Hepatocyte (in vitro differentiated cells): Measurements from ENCODE around the gene TMCC1. TPM values are rescaled to one million over a fixed set of nuclear protein-coding genes. Genes with fewer than 3 reads are reported as not detected.

Experiments
- DNase-seq: peaks from one replicate; pipeline ENCODE4 v3.0.0-alpha.2; 2016; ENCODE audit warnings: low spot score
- H2AFZ ChIP-seq: fragments of 200-600 bp; sonication (generic); 2 replicates; pipeline ENCODE4 v1.6.0; 2016; ENCODE audit warnings: antibody characterized with exemption, mild to moderate bottlenecking
- H3K27ac ChIP-seq: fragments of 200-600 bp; sonication (generic); 2 replicates; pipeline ENCODE4 v1.5.1; 2016; ENCODE audit warnings: mild to moderate bottlenecking
- H3K27me3 ChIP-seq: fragments of 200-600 bp; sonication (generic); 2 replicates; pipeline ENCODE4 v1.6.1; 2016
- H3K36me3 ChIP-seq: fragments of 200-600 bp; sonication (generic); replicated peaks from 2 replicates; pipeline ENCODE4 v1.5.1; 2016; ENCODE audit warnings: low read depth; ENCODE audit not compliant: insufficient read depth
- H3K4me1 ChIP-seq: fragments of 200-600 bp; sonication (generic); 2 replicates; pipeline ENCODE4 v1.5.1; 2016; ENCODE audit warnings: mild to moderate bottlenecking, moderate library complexity; ENCODE audit not compliant: insufficient read depth
- H3K4me2 ChIP-seq: fragments of 200-600 bp; sonication (generic); 2 replicates; pipeline ENCODE4 v1.6.0; 2016
- H3K4me3 ChIP-seq: fragments of 200-600 bp; sonication (generic); 2 replicates; pipeline ENCODE4 v1.5.1; 2016; ENCODE audit warnings: mild to moderate bottlenecking
- H3K79me2 ChIP-seq: fragments of 200-600 bp; sonication (generic); 2 replicates; pipeline ENCODE4 v1.6.0; 2017; ENCODE audit warnings: mild to moderate bottlenecking
- H3K9me2 ChIP-seq: fragments of 200-600 bp; sonication (generic); replicated peaks from 2 replicates; pipeline ENCODE4 v1.6.0; 2017; ENCODE audit warnings: mild to moderate bottlenecking; ENCODE audit not compliant: insufficient read depth
- H3K9me3 ChIP-seq: fragments of 200-600 bp; sonication (generic); 2 replicates; pipeline ENCODE4 v1.5.1; 2016; ENCODE audit warnings: low read depth, mild to moderate bottlenecking
- H4K20me1 ChIP-seq: fragments of 200-600 bp; sonication (generic); 2 replicates; pipeline ENCODE4 v1.6.0; 2016; ENCODE audit warnings: mild to moderate bottlenecking; ENCODE audit not compliant: insufficient read depth, poor library complexity, severe bottlenecking
- CTCF ChIP-seq: fragments of 200-600 bp; sonication (generic); IDR thresholded peaks from 2 replicates; pipeline ENCODE4 v1.5.1; 2016; ENCODE audit warnings: antibody characterized with exemption, mild to moderate bottlenecking; ENCODE audit not compliant: poor library complexity
- EZH2 ChIP-seq: fragments of 200-600 bp; sonication (generic); IDR thresholded peaks from 2 replicates; pipeline ENCODE4 v1.6.1; 2016; ENCODE audit warnings: antibody characterized with exemption, mild to moderate bottlenecking, borderline replicate concordance
- EZH2phosphoT487 ChIP-seq: fragments of 200-600 bp; sonication (generic); IDR thresholded peaks from one replicate; pipeline ENCODE4 v1.6.1; 2018; ENCODE audit warnings: antibody characterized with exemption, mild to moderate bottlenecking, low read depth, moderate library complexity; ENCODE audit not compliant: unreplicated experiment, severe bottlenecking
- WGBS: methylation state at CpG from one replicate; pipeline ENCODE4 v1.1.6; 2016; ENCODE audit warnings: low lambda C conversion rate; ENCODE audit errors: missing lambda C conversion rate; 5-methylcytosine and 5-hydroxymethylcytosine counted together
- polyA plus RNA-seq: library from polyadenylated mRNA; unstranded; fragments of >200 nt; fragmentation: Nextera tagmentation; extraction: Ambion mirVana; gene quantifications from 2 replicates; pipeline ENCODE4 v1.2.1, GENCODE V29; 2016
- total RNA-seq: library from RNA; depleted of rRNA; stranded (reverse); fragments of >200 nt; gene quantifications from 2 replicates; pipeline ENCODE4 v1.2.3, GENCODE V29; 2014

The TMCC1 gene
- total and polyA plus RNA-seq, 2 experiments from 2014 or later, result 7.0 to 17.3 TPM

- no peak overlapping the region for H3K27ac ChIP-seq
- H3K4me2 ChIP-seq, result no peak overlapping the region
- no peak overlapping the region for H2AFZ ChIP-seq
- DNase-seq, result peak; percentile 51
- H3K27me3 ChIP-seq, result no peaks in the 10 kb centered on the region
- no peaks in the 10 kb centered on the region for H4K20me1 ChIP-seq
- no peaks in the 10 kb centered on the region for H3K9me2 ChIP-seq
- H3K36me3 ChIP-seq, result no peaks in the 10 kb centered on the region
- no peak for TF ChIP-seq EZH2
- TF ChIP-seq CTCF, result no peak
- TF ChIP-seq EZH2phosphoT487, result no peak
- no peak overlapping the region for H3K4me3 ChIP-seq
- no peaks in the 10 kb centered on the region for H3K79me2 ChIP-seq
- WGBS, result 59% methylated on average over 16 of the region's 17 CpGs
- peaks cover 23% of the 10 kb centered on the region for H3K4me1 ChIP-seq
- no peaks in the 10 kb centered on the region for H3K9me3 ChIP-seq
Measured at GRCh38 chr3:129623447-129624118, 269.9 kb downstream of the TMCC1 start.

- no peak overlapping the region for H3K27ac ChIP-seq
- WGBS, result 99% methylated on average over 10 of the region's 10 CpGs
- peaks cover 23% of the 10 kb centered on the region for H3K4me1 ChIP-seq
- H3K79me2 ChIP-seq, result no peaks in the 10 kb centered on the region
- H4K20me1 ChIP-seq, result no peaks in the 10 kb centered on the region
- H3K4me2 ChIP-seq, result no peak overlapping the region
- no peaks in the 10 kb centered on the region for H3K27me3 ChIP-seq
- H3K9me3 ChIP-seq, result no peaks in the 10 kb centered on the region
- H3K9me2 ChIP-seq, result no peaks in the 10 kb centered on the region
- H2AFZ ChIP-seq, result no peak overlapping the region
- DNase-seq, result no peak
- H3K4me3 ChIP-seq, result no peak overlapping the region
- TF ChIP-seq EZH2phosphoT487, result no peak
- TF ChIP-seq CTCF, result no peak
- no peak for TF ChIP-seq EZH2
- no peaks in the 10 kb centered on the region for H3K36me3 ChIP-seq
Measured at GRCh38 chr3:129622933-129623332, 270.6 kb downstream of the TMCC1 start.

GRCh38 chr3:129622226-129622874, 271.2 kb downstream of the TMCC1 start:
- Histone ChIP-seq H3K4me3 (no peak overlapping the region), H3K4me2 (no peak overlapping the region), H2AFZ (no peak overlapping the region), H3K27ac (no peak overlapping the region), H3K36me3 (no peaks in the 10 kb centered on the region), H3K9me2 (no peaks in the 10 kb centered on the region), H3K79me2 (no peaks in the 10 kb centered on the region), H3K9me3 (no peaks in the 10 kb centered on the region), H3K4me1 (peaks cover 18% of the 10 kb centered on the region), H3K27me3 (no peaks in the 10 kb centered on the region), H4K20me1 (no peaks in the 10 kb centered on the region)
- no peak for DNase-seq
- 76% methylated on average over 12 of the region's 12 CpGs for WGBS
- no peak for TF ChIP-seq EZH2

DNA sequence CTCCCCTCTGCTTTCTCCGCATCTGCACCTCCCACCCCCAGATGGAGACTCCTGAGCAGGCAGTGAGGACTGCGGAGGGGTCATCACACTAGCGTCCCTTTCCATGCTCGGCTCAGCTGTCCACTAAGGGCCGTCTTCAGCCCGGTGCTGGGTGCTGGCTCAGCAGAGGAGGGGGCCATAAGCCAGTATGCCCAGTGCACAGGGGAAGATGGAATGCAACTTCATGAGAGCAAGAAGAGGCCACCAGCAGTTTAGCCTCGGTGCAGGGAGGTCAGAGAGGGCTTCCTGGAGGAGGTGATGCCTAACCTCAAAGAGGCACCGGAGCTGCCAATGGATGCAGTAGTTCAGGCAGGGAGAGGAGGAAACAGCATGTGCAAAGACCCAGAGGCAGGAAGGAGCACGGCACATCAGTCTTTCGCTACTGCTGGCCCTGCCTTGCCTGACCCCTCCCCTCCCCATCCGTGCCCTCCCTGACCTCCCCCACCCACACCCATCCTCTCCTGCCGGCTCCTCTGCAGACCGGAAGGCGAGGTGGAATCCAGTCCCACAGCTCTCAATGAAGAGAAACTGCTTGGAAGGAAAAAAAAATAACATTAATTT, 271.8 kb downstream of the TMCC1 start:
- WGBS, result 80% methylated on average over 13 of the region's 14 CpGs
- no peaks in the 10 kb centered on the region for H3K79me2 ChIP-seq
- H3K4me1 ChIP-seq, result peaks cover 13% of the 10 kb centered on the region
- no peak for DNase-seq
- no peak overlapping the region for H3K4me3 ChIP-seq
- no peak overlapping the region for H3K4me2 ChIP-seq
- H3K27ac ChIP-seq, result no peak overlapping the region
- no peaks in the 10 kb centered on the region for H3K9me3 ChIP-seq
- no peaks in the 10 kb centered on the region for H3K9me2 ChIP-seq
- no peaks in the 10 kb centered on the region for H3K27me3 ChIP-seq
- H2AFZ ChIP-seq, result no peak overlapping the region
- no peaks in the 10 kb centered on the region for H4K20me1 ChIP-seq
- TF ChIP-seq EZH2phosphoT487 (no peak), CTCF (no peak), EZH2 (no peak)
- H3K36me3 ChIP-seq, result no peaks in the 10 kb centered on the region
